MM.1S (cell line): ENCODE results near the gene MAN1C1.

ENCODE experiments used
- EZH2phosphoT487 ChIP-seq: fragments of 300-600 bp; sonication (generic); IDR thresholded peaks from 2 replicates; pipeline ENCODE4 v1.6.1; 2018; ENCODE audit warnings: antibody characterized with exemption, low read length
- TF ChIP-seq, protein P1 (sequence below): fragments of 300-600 bp; sonication (generic); IDR thresholded peaks from 2 replicates; pipeline ENCODE4 v1.5.1; 2016; ENCODE audit warnings: antibody characterized with exemption, low read length, mixed read lengths

DNA sequence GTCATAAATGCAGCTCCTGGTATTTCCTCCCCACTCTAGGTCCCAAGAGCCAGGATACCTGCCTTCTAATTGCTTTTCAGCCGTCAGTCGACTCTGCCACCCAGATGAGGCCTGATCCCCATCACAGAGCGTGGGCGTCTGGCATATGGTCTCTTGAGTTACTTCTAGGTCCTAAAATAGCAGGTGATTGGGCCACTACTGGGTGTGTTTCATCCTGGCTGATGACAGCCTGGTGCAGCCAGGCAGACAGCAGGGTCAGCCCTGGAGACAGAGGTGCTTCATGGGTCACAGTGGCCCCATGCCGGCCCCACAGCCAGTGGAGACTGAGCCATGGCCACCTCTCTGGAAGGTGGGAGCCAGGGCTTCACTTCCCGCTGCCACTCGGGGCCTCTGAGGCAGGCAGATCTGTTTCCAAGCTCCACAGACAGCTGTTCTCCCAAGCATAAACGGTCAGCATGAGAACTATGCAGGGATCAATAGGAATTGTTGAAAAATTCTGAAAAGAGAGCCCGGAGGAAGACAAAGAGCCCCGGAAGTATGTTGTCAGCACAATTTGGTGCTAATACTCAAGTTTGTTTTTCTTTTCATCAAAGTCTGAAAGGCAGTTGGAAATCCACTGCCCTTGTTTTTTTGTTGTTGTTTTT, 83.0 kb downstream of the MAN1C1 start:
- TF ChIP-seq, protein P1, sequence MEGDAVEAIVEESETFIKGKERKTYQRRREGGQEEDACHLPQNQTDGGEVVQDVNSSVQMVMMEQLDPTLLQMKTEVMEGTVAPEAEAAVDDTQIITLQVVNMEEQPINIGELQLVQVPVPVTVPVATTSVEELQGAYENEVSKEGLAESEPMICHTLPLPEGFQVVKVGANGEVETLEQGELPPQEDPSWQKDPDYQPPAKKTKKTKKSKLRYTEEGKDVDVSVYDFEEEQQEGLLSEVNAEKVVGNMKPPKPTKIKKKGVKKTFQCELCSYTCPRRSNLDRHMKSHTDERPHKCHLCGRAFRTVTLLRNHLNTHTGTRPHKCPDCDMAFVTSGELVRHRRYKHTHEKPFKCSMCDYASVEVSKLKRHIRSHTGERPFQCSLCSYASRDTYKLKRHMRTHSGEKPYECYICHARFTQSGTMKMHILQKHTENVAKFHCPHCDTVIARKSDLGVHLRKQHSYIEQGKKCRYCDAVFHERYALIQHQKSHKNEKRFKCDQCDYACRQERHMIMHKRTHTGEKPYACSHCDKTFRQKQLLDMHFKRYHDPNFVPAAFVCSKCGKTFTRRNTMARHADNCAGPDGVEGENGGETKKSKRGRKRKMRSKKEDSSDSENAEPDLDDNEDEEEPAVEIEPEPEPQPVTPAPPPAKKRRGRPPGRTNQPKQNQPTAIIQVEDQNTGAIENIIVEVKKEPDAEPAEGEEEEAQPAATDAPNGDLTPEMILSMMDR, result no peak
- TF ChIP-seq EZH2phosphoT487, result no peak
